ENCODE data around the gene URM1.
"Not testable (repeated sequence)": the region's sequence is repeated elsewhere in the genome, so short reads cannot be mapped to it uniquely, and the experiment has no call there.

Gene URM1

DNA sequence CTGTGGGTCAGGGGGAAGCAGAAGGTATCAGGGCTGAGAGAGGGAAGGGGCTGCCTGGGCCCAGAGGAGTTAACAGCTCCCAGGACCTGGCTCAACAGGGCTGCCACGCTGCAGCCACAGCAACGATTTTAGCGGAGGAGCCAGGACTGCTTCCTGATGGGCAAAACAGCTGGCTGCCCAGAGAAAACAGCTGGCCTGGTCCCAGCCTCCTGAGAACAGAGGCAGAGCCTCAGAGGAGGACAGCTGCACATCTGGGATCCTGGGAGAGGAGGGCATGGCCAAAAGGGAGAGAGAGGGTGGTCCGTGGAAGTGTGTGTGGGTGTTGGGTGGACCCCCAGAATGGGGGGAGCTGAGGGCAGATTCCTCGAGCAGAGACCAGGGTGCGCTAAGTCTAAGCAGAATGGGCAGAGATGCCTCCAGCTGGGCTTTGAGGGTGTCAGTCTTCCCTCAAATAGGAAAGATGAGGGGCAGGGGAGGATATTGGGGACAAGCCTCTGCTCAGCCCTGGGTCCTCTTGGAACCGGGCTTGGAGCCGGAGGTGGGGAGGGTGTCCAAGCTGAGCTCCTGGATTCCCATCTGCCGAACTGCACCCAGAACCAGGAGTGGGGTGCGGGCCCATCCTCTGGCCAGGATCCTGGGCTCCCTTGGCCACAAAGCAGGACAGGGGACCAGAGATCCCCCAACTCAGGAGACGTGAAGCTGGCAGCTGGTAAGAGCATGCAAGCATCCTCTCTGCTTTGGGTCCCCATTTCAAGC, 40.4 kb downstream of the URM1 start:
- DNase-seq = no peak

DNA sequence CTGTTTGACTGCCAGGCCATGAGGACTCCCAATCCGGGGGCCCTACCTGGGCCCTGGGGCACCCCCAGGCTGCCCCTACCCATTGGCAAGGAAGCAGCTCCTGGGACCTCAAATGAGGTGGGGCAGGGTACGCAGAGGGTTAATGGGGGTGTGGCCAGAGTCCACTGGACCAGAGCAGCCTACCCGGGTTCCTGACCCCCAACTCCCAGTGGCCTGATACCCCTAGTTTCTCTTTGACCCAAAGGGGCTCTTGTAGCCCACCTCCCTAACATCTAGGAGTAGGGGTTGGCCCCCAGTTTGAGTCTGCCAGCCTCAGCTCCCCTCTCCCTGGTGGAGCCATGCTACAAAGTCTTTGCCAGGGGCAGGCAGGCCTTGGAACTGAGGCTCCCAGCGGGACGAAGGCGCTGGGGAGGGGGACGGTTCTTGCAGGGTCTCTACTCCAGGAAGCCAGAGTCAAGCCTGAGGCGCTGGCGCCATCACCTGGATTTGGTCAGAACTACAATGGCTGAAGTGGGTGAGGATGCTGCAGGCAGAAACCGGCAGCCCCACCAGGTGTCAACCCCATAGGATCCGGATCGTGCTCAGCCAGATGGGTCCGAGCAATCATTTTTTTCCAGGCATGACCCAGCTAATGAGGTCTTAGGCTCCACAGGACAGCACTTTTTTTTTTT, 41.1 kb downstream of the URM1 start:
- peak; percentile 20 for DNase-seq

GRCh38 chr9:128413728-128414127, 42.6 kb downstream of the URM1 start:
- not testable (repeated sequence) for DNase-seq

- no peak for DNase-seq
These were observed 43.3 kb downstream of the URM1 start for GRCh38 chr9:128414461-128414860.

- DNase-seq = no peak
These were observed 44.1 kb downstream of the URM1 start for GRCh38 chr9:128415281-128415680.

DNA sequence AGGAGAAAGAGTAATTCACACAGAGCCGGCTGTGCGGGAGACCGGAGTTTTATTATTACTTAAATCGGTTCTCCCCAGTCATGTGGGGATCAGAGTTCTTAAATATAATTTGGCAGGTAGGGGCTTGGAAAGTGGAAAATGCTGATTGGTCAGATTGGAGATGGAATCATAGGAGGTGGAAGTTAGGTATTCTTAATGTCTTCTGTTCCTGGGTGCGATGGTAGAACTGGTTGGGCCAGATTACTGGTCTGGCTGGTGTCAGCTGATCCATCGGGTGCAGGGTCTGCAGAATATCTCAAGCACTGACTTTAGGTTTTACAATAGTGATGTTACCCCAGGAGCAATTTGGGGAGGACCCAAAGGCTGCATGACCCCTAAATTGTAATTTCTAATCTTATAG, 44.8 kb downstream of the URM1 start:
- peak; percentile 48 for DNase-seq

GRCh38 chr9:128416432-128417019, 45.4 kb downstream of the URM1 start:
- DNase-seq = no peak

DNA sequence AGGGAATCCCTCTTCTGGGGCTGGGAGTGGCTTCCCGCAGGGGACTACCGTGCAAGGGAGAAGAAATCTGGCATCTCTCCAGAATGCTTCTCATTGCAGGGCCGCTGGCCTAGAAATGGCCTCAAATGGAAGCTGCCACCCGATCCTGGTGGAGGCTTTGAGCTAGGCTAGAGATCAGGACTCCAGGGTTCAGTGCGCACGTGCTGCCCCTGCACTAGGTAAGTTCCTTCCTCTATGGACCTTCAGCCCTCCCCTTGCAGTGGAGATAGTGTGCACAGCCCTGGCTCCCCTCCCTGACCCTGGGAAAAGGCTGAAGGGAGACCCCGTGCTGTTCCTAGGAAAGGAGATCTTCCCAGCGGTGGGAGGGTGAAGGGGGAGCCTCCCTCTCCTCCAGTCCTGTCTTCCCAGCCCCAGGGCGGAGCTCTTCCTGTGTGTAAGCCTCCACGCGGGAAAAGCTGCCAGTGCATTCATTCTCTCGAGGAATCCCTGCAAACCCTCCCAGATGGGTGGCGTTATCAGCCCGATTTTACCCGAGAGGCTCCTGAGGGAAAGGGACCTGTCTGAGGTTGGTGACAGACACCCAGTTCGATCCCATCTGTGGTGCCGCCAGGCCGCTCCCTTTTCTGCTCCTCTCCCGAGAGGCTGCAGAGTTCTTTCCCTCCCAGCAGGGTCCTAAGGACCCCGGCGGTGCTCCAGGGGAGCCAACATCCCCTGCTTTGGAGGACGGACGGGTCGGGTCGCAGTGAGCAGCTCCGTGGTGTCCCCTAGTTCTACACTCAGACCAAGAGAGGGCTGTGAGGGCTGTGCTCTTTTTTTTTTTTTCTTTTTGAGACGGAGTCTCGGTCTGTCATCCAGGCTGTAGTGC, 48.1 kb downstream of the URM1 start:
- DNase-seq = no peak

GRCh38 chr9:128420060-128420650, 49.0 kb downstream of the URM1 start:
- peak; percentile 2 for DNase-seq

- no peak for DNase-seq
These were observed 49.7 kb downstream of the URM1 start, which contains the start of gene CERCAM for GRCh38 chr9:128420651-128421481. Gene CERCAM (plus strand): TSS chr9:128420857. CDS start chr9:128420878, 21 bp downstream.

- no peak for DNase-seq
These were observed 50.4 kb downstream of the URM1 start for GRCh38 chr9:128421482-128421996.

DNA sequence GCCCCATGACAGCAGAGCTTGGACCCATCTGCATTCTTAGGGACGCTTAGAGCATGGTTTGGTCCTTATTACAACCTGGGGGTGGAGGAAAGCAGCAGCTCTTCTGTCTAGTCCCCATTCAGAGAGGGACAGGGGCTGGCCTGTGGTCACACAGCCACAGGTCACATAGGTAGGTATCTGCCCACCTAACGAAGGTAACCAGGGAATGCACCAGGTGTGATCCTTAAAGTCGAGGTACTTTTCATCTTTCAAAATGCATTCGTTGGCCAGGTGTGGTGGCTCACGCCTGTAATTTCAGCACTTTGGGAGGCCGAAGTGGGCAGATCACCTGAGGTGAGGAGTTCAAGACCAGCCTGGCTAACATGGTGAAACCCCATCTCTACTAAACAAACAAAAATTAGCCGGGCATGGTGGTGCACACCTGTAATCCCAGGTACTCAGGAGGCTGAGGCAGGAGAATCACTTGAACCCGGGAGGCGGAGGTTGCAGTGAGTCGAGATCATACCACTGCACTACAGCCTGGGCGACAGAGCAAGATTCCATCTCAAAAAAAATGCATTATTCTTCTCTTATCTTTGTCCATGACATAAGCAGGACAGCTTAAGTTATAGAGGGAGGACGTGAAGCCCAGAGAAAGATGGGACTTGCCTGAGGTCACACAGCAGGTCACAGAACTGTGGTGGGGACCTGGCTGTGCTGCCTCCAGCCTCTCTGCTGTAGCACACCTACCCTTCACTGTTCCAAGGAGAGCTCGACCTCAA, 51.0 kb downstream of the URM1 start:
- DNase-seq = not testable (repeated sequence)

- no peak for DNase-seq
These were observed 51.6 kb downstream of the URM1 start for GRCh38 chr9:128422783-128423150.

GRCh38 chr9:128423356-128423755, 52.2 kb downstream of the URM1 start:
- not testable (repeated sequence) for DNase-seq

- no peak for DNase-seq
These were observed 53.1 kb downstream of the URM1 start for GRCh38 chr9:128424268-128424780.

DNA sequence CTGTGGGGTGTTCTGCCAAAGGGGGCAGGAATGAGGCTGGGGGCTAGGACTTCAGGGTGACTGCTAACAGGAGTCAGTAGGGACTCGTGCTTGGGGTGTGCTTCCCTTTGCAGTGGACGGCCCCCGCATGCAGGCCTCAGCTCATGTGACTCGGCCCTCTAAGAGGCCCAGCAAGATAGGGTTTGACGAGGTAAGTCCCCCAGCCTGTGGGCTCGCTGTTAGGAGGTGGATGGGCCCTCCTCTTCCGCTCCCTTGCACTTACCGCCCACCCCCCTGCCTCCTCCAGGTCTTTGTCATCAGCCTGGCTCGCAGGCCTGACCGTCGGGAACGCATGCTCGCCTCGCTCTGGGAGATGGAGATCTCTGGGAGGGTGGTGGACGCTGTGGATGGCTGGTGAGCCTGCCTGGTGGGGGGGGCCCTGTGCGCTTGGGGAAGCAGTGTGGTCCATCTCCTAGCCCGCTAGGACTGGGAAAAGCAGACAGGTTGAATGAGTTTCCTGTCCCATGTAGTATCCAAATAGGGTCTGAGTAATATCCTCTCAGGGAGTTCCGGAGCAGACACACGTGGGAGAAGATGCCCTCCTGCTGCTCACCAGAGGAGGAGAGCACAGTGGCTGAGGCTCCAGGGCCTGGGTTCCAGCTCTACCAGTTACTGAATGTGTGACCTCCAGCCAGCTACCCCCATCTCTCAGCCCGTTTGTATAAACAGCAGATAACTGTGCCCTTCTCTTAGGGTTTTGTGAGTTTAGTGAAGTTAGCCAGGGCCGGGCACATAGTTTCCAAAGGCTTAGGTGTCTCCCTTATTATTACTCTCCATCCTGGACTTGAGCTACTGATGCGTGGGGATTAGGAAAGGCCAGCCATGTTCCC, 57.7 kb downstream of the URM1 start:
- DNase-seq = no peak

GRCh38 chr9:128429513-128430086, 58.4 kb downstream of the URM1 start:
- no peak for DNase-seq

GRCh38 chr9:128431207-128431606, 60.0 kb downstream of the URM1 start:
- DNase-seq = no peak

DNA sequence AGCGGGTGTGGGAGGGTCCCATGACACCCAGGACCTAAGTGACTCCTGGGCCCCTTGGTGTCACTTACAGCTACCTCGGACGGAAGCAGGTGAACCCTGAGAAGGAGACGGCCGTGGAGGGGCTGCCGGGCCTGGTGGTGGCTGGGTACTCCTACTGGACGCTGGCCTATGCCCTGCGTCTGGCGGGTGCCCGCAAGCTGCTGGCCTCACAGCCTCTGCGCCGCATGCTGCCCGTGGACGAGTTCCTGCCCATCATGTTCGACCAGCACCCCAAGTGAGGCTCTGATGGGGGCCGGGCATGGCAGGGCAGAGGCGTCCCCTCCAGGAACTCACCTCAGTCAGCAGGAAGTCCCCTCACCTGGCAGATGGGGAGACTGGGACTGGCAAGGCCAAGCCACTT, 63.2 kb downstream of the URM1 start:
- DNase-seq = no peak
